Activated CD8-positive, alpha-beta memory T cell treated with anti-CD3 and anti-CD28 coated beads, Interleukin-2, amount 50 U/mL, for 4 hours (primary cell): ENCODE measurements around the gene ILKAP.

Experiments
- DNase-seq: peaks from one replicate; pipeline ENCODE4 v3.0.0-alpha.2; 2020

ILKAP gene

DNA sequence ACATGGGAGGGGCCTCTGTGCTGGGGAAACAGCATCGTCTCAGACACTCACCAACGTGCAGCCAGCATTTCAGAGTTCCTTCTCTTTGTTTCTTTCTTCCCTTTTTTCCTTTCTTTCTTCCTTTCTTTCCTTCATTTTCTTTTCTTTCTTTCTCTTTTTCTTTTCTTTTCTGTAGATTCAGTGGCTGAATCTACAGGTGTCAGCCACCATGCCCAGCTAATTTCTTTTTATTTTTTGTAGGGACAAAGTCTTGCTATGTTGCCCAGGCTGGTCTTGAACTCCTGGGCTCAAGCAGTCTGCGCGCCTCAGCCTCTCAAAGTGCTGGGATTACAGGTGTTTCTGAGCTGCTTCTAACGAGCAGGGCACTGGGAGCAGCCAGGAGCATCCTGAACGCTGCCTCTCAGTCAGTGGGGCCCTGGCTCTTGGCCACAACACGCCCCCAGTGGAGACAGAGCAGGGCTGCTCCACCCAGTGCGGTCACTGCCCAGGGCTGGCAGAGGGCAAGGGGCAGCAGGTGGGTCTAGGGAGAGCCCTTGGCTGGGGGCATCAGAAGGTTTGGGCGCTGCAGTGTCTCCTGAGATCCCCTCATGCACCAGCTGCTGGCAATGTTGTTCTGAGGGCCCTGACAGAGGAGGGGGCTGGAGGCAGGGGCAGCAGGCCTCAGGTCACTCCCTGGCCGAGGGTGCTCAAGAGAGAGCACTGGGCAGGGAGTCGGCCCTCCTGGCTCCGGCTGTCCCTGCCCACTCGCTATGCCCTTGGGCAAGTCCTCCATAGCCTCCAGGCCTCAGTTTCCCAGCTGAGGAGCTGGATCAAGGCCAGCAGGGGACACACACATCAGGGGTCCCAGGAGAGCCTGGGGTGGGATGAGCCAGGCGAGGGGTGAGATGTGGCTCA, 69.7 kb downstream of the ILKAP start:
- no peak for DNase-seq

DNA sequence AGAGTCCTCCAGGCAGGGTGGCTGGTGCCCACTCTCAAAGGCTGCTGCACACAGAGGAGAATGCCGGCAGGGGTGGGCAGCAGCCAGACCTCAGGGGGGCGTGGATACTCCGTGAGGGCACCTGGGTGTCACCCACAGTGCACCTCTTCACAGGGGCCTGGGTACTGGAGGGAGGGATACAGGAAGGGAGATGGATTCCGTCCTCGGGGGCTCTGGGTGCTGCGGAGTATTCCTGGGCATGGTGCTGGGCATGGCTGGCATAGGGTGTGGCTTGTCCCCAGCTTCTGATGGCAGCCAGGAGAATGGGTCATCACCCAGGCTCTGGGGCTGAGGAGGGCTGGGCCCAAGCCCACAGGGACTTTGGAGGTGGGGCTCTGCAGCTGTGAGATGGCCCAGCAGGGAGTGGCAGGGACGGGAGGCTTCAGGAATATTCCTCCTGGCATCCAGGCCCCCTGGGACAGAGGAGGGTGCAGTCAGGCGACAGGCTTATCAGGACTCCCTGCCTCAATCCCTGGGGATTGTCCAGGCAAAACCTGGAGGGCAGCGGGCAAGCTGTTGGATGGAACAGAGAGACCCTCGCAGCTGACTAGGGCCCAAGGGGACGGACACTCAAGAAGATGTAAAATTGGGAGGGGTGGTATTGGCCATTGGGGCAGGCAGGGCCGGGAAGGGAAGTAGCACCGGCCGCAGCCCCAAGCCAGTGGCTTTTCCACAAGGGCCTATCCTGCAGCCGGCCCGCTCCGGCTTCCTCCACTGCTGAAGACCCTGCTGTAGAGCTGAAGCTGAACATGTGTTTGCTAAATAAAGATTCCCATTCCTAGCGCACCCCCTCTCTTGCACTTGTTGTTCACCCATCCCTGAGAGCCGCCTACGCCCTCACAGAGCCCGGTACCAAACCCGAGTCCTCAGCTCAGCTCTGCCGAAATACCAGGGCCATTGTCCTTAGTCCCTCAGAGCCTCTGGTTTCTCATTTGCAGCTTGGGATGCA, 70.7 kb downstream of the ILKAP start:
- no peak for DNase-seq

DNA sequence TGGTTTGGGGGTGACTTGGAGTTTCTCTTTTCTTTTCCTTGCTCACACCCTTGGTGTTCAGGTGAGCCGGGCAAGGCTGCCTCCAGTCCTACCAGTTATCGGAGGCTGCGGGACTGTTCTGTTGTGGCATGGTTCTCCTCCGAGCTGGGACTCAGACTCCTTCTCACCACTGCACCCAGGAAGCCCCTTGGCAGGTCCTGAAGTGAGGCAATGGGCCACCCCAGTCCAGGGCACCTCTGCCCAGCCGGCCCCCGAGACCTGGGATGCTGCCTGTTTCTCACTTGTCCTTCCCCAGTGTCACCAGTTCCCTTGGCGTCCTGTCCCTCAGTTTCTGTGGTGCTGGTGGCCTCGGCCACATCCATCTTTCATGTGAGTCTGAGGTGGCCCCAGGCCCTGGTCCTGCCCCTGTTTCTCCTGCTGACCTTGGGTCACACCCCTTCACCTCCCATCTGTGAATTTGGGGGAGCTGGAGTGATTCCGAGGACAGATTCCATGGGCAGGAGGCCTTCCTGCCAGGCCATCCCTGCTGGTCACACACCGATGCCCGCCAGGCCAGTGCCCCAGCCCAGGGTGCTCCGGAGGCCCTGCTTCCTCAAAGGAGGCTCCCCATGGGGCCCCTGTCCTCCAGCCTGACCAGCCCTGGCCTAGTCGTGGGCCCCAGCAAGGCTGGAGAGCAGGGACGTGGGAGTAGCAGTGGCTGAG, 71.6 kb downstream of the ILKAP start:
- DNase-seq, result no peak

DNA sequence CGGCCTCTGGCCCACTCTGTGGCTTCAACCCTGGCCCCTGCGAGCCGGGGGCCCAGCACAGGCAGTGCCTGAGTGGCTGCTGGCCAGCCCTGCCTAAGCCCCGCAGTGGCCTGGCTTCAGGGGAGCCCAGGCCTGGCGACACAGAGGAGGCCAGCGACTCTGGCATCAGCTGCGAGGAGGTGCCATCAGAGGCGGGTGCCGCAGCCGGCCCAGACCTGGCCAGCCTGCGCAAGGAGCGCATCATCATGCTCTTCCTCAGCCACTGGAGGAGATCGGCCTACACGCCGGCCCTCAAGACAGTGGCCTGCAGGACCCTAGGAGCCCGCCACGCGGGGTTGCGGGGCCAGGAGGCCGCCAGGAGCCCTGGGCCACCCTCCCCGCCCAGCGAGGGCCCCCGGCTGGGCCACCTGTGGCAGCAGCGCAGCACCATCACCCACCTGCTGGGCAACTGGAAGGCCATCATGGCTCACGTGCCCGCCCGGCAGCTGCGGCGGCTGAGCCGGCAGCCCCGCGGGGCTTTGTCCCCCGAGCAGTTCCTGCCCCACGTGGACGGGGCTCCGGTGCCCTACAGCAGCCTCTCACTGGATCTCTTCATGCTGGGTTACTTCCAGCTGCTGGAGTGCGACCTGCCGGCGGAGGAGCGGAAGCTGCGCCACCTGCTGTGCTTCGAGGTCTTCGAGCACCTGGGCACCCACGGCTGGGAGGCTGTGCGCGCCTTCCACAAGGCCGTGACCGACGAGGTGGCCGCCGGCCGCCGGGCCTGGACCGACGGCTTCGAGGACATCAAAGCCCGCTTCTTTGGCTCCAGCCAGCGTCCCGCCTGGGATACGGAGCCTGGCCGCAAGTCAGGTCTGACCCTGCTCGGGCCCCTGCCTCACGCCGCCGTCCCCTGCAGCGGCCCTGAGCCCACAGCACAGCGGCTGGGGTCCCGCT, 72.5 kb downstream of the ILKAP start:
- no peak for DNase-seq

DNA sequence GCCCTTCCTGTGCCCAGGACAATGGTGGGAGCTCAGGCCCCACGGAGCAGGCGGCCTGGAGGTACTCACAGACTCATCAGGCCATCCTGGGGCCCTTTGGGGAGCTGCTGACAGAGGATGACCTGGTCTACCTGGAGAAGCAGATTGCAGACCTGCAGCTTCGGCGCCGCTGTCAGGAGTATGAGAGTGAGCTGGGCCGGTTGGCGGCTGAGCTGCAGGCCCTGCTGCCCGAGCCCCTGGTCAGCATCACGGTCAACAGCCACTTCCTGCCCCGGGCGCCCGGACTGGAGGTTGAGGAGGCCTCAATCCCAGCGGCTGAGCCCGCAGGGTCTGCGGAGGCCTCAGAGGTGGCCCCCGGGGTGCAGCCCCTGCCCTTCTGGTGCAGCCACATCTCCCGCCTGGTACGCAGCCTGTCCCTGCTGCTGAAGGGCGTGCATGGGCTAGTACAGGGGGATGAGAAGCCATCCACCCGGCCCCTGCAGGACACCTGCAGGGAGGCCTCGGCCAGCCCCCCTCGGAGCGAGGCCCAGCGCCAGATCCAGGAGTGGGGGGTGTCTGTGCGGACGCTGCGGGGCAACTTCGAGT, 73.3 kb downstream of the ILKAP start:
- no peak for DNase-seq

DNA sequence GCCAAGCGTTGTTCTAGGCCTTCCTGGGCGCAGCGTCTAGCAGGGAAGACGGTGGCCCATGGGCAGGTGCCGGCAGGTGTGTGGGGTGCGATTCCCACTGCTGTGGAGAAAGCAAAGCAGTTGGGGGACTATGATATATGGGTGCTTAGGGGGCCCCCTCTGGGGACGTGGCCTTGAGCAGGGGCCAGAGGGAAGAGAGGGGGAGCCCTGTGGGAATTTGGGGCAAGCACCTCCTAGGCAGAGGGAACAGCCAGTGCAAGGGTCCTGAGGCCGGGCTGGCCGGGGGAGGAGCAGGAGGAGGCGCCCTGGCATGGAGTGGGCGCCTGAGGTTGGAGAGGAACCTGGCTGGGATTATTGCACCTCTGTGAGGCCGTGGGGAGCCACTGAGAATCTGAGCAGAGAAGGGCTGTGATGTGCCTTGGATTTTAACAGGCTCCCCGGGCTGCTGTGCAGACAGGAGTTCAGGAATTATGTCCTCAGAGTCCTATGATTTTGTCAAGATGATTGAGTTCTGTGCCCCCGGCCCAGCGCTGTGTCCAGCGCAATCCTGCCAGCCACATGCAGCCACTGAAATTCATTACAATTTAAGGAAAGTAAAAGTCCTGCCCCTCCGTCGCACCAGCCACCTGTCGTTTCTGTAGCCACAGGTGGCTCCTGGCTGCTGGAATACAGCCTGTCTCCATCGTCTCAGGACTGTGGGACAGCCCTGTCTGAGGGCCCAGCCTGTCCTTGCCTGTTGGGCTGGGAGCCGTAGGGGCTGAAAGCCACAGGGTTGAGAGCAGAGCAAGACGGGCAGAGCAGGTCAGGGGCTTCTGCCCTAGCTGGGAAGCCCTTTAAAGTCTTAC, 74.1 kb downstream of the ILKAP start:
- no peak for DNase-seq

DNA sequence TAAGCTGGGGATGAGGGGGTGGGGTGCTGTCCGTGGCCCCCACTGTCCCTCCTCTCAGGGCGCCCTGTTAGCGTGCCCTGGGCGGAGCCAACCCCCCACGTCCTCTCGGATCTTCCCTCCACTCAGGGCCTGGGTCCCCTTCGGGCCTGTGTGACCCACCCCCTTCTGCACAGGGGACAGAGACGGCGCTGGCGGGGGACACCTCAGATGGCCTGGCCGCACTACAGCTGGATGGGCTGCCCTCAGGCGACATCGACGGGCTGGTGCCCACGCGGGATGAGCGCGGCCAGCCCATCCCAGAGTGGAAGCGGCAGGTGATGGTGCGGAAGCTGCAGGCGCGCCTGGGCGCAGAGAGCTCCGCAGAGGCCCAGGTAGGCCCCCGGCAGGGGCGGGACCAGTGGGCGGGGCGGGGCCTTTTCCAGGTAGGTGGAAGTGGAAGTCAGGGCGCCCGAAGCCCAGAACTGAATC, 74.9 kb downstream of the ILKAP start:
- no peak for DNase-seq

DNA sequence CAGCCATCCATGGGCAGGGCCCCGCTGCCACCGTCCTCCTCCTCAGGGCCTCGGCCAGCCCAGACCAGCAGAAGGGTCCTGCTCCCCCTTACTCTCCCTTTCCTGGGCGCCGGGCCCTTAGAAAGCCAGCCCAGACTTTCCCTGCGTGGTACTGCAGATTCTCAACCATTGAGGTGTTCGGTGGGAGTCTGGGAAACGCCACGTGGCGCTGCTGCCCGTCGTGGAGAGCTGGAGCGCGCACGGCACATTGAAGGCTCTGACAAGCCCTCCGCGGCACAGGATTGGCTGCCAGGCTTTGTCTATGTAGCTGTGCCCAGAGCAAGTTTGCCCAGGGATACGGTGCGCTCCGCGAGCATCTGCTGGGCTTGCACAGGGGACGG, 75.4 kb downstream of the ILKAP start:
- no peak for DNase-seq

DNA sequence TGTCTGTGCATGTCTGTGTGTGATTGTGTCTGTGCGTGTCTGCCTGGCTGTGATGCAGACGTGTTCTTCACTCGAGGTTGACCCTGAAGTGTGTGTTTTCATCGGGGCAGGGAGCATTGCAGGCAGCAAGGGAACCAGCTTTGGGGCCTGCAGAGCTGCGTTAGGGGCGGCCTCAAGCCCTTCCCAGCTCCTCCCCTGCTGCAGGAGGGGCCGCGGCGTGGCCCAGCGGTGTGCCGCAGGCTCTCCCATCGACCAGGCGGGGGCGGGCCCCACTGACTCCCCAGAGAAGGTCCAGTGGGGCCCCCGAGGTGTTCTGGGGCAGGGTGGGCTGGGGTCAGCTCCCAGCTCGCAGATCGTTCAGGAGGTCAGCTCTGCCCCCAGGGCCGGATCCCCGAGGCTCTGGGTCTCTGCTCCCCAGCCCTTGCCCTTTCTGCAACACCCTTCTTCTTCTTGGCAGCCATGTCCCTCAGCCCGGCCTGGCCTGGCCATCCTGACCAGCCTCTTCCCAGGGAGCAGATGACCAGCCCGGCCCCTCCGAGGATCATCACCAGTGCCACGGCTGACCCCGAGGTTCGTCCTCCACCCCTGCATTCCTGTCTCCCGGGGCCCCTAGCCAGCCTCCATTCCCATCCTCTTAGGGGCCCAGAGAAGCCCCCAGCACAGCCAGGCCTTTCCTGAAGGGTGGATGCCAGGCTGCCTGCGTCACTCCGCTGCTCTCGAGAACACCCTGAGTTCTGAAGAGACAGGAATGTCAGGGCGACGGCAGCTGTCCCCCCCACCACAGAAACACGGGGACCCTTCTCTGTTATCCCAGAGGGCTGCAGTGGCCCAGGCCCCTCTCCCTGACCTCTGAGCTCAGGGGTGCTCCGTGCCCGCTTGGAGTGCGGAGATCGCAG, 76.1 kb downstream of the ILKAP start:
- no peak for DNase-seq

DNA sequence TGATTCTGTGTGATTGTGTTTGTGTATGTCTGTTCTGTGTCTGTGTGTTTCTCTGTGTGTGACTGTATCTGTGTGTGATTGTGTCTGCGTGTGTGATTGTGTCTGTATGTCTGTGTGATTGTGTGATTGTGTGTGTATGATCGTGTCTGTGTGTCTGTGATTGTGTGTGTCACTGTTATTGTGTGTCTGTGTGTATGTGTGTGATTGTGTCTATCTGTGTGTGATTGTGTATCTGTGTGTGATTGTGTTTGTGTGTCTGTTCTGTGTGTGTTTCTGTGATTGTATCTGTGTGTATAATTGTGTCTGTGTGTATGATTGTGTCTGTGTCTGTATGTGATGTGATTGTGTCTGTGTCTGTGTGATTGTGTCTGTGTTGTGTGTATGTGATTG, 76.7 kb downstream of the ILKAP start:
- no peak for DNase-seq

DNA sequence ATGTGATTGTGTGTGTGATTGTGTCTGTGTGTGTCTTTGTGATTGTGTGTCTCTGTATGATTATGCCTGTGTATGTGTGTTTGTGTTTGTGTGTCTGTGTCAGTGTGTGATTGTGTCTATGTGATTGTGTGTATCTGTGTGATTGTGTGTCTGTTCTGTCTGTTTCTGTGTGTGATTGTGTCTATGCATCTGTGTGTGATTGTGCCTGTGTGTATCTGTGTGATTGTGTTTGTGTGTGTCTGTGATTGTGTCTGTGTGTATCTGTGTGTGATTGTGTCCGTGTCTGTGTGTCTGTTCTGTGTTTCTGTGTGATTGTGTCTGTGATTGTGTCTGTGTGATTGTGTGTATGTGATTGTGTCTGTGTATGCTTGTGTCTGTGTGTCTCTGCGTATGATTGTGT, 77.2 kb downstream of the ILKAP start:
- DNase-seq, result no peak

DNA sequence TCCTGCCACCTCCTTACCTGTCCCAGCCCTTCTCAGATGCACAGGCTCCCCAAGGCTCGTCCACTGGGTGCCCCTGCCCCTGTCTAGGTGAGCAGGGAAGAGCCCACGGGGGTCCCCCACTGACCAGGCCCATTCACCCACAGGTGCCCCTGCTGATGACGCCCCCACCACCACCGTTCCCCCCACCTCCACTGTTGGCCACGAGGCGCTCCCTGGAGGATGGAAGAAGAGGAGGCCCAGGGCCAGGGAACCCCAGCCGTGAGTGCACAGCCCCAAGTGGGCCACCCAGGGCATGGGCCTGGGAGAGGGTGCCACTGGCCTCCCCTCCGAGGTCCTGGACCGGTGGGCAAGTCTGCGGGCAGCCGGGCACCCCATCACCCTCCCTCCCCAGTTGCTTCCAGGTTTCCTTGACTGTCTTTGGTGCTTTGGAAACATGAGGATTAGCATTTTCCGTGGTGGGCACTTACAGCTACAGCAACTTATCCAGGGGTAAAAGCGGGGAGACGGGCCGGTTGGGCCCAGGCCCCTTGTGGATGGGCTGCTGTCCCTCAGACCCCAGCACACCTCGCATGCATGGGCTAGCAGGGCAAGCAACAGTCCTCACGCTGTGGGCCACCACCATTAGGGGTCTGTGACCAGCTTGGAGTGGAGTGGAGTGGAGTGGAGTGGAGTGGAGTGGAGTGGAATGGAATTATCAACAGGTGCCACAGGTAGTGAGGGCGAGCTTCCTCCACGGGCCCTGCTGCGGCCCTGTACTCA, 78.2 kb downstream of the ILKAP start:
- no peak for DNase-seq

DNA sequence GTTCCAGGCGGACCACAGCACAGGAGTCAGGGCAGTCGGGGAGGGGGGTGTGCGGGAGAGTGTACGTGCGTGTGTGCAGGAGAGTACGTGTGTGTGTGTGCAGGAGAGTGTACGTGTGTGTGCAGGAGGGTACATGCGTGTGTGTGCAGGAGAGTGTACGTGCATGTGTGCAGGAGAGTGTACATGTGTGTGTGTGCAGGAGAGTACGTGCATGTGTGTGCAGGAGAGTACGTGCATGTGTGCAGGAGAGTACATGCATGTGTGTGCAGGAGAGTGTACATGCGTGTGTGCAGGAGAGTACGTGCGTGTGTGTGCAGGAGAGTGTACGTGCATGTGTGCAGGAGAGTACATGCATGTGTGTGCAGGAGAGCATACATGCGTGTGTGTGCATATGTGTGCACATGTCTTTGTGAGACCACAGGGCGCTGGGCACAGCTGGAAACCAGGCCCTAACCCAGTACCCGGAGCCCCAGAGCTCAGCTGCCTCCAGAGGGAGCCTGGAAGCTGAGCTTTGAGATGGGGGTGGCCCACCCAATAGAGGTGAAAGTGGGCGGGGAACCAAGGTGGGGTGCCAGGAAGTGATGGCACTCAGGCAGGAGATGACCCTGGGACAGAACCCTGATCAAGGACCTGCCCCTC, 78.9 kb downstream of the ILKAP start:
- DNase-seq, result no peak

DNA sequence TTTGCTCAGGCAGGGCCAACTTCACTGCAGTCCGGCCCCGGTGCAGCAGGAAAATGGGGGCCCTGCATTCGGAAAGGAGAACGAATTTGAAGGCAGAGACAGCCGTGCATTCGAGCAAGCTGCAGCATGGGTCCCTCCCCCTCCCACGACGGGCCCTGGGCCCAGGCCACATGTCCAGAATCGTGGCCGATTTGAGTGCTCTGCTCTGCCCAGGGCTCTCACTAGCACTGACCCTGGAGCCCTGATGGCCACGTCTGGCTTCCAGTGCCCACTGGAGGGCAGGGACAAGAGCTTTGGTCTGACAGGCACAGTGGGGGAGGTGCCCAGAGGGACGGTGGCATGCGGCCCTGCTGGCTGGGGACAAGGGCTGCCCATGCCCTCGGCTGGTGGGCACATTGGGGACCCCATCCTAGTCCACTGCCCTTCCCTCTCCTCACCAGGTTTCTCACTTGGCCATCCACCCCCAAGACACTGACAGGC, 79.5 kb downstream of the ILKAP start:
- no peak for DNase-seq

DNA sequence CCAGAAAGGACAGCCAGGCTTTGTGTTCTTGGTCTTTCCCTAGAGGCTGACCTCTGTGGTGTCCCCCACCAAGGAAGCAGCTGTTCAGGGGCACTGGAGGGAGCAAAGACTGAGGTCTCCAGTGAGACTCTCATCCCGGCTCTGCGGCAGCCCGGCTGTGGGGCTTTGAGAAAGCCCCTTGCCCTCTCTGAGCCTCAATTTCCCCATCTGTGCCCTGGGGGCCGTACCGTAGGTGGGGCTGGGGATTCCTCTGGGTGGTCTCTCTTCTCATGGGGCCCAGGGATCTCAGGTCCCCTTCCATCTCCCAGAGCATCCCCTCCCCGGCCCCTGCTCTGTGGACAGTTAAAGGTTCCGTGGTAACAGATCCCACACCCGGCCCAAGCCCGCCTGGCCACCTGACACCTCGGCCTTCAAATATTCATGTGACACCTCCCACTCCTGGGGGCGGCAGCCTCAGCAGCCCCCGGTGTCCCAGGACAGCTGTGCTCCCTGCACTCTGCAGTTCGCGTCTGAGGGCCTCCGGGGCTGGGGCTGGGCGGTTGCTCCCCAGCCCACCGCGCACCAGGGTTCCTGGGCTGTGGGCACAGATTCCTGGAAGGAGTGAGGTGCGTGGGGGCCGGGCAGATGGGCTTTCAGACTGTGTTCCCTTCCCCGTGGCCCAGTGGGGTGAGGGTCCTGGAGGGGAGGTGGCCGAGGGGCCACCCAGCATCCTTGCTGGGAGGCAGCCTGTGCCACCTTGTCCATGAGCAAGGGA, 80.1 kb downstream of the ILKAP start:
- no peak for DNase-seq

DNA sequence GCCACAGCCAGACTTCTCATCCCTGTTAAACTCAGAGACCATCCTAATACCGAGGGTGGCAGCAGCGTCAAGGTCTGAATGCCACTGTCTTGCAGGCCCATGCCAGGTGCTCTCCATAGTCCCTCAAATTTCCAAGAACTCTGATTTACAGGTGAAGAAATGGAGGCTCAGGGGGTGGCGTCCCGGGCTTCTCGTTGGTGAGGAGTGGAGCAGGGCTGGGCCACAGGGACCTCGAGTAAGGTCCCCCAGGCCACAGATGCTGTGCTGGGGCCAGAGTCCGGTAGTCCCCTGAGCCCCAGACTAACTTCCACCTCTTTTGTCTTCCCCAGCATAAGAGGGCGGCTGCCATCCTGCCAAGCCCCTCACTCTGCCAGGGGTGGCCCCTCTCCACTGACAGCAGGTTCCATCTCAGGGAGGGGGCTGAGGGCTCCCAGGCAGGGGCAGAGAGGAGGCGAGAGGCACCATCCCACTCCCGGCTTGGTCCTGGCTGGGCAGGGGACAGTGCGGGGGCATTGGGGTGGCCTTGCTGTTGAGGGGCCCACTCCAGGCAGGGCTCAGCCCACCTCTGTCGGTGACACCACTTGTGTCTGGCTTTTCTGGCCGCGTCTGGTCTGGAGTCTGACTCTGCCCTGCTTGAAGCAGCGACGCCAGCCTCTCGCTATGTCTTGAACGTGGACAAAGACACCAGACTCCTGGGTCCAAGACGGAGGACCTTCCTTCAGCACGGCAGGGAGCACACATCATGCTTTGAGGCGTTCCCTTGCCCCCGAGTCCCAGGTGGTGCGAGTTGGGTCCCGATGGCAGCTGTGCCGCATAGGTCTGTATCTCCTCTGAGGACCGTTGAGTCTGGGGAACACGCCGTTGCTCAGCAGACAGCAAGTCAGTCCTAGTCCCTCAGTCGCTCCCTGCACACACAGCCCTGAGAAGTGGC, 80.9 kb downstream of the ILKAP start:
- no peak for DNase-seq
